CD4-positive, alpha-beta T cell treated with Interleukin-12 subunit alpha and Interleukin-12 subunit beta, for 1 hour (primary cell): ENCODE measurements around the gene ARRDC3.
"Not testable (repeated sequence)": the region's sequence is repeated elsewhere in the genome, so short reads cannot be mapped to it uniquely, and the experiment has no call there.

Source experiments
- DNase-seq: peaks from one replicate; pipeline ENCODE4 v3.0.0-alpha.2; 2020

Gene ARRDC3, protein sequence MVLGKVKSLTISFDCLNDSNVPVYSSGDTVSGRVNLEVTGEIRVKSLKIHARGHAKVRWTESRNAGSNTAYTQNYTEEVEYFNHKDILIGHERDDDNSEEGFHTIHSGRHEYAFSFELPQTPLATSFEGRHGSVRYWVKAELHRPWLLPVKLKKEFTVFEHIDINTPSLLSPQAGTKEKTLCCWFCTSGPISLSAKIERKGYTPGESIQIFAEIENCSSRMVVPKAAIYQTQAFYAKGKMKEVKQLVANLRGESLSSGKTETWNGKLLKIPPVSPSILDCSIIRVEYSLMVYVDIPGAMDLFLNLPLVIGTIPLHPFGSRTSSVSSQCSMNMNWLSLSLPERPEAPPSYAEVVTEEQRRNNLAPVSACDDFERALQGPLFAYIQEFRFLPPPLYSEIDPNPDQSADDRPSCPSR

DNA sequence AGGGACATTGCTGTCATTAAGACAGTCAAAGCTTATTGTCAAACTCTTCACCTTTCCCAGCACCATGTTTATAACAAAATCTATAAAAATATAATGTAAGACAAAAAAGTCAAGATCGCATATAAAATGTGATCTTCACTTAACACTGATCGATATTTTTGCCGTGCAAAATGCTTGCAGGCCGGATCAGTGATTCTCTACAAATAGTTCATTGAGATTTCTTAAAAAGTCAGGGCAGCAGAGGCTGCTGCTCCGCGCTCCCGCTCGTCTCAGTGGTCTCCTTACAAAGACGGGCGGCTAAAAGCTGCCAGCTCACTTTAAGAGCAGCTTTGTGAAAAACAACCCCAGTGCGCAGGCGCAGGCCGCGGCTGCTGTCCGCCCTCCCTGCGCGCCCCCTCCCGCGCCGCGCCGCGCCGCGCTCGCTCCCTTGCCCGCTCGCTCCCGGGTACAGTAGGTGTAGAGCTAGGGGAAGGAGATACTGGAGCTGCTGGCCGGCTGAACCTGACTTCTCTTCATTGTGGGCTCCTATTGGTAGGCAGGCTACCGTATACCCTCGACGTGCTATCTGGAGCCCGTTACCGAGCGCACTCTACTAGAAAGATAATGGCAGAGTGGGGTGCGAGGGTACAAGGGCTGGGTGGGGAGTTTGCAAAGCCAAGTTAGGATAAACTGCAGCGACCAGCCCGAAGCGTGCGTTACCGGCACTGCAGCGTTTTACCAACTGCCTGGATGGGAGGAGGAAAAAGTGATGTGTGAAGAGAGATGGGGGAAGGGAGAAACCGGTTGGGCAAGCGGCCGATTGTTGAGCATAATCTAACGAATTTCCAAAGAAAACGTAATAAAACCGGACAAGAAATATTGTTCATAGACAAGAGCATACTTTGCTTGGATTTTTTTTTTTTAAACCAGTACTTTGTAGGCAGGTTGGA, at the start of gene ARRDC3:
TSS of gene ARRDC3 (minus strand) at position 291 of the 929 bp plus-strand sequence. CDS start at position 66, 225 bp downstream.
- peak; percentile 97 for DNase-seq

- DNase-seq, result no peak
Observed at GRCh38 chr5:91430949-91431348, 47.8 kb upstream of the ARRDC3 start.

GRCh38 chr5:91424638-91425436, 41.7 kb upstream of the ARRDC3 start:
- no peak for DNase-seq

DNA sequence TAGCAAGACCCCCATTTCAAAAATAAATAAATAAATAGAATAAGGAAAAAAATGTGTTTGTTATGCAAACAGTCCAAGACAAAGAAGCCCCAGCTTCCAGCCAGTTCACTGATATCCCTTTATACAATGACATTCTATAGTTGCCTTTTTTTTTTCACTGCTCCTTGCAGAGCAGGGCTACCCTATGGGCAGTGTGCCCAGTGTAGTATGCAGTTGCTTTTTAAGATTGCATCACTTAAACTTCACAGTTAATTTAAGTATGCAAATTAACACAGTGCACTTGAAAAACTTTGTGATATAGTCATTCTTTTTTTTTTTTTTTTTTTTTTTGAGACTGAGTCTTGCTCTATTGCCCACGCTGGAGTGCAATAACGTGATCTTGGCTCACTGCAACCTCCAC, 40.8 kb upstream of the ARRDC3 start:
- DNase-seq, result no peak

GRCh38 chr5:91420879-91421278, 37.8 kb upstream of the ARRDC3 start:
- no peak for DNase-seq

DNA sequence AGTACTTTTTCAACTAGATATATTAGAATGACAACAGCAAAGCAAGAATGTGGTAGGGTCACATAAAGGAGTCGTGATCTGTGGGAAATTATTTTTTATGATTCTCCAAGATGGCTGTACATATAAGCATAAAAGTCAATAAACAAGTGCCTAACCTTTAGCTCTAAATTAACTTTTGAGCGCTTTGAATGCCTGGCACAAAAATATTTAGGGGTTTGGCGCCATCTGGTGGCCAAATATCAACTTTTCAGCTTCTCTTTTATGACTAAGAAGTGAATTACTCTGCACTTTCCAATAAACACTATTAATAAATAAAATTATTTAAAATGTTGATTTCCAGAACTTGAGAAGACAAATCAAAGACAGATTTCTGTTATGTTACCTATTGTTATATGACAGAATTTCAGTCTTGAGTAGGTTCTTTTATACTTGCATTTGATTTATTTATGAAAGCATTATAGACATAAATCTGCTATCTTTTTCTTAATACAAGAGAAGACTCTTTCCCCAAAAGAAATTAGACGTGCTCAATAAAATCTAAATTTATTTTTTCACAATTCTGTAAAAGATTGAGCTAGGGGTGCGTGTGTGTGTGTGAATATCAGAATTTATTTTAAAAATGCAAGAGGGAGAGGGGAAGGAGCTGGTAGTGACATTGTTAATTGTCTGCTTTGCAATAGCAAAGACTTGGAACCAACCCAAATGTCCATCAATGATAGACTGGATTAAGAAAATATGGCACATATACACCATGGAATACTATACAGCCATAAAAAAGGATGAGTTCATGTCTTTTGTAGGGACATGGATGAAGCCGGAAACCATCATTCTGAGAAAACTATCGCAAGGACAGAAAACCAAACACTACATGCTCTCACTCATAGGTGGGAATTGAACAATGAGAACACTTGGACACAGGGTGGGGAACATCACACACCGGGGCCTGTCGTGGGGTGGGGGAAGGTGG, 36.7 kb upstream of the ARRDC3 start:
- peak; percentile 76 for DNase-seq

GRCh38 chr5:91419136-91419535, 36.0 kb upstream of the ARRDC3 start:
- DNase-seq, result no peak

- no peak for DNase-seq
Observed at GRCh38 chr5:91418158-91418557, 35.0 kb upstream of the ARRDC3 start.

DNA sequence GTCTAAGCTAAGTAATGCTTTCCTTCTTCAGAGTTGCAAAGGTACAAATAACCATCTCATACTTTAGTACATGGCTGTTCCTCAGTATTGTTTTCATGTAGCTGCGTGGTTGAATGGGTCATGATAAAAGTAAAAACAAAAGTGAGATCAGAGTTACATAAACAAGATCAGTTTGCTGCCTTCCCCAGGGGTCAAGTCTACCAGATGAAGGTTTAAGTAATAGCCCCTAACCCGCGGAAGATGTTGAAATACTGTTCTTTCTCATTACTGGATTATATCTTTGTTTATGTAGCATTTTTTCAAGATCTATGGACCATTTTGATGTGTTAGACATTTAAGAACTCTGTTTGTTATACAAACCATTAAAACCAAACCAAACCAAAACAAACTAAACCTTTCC, 34.1 kb upstream of the ARRDC3 start:
- no peak for DNase-seq

DNA sequence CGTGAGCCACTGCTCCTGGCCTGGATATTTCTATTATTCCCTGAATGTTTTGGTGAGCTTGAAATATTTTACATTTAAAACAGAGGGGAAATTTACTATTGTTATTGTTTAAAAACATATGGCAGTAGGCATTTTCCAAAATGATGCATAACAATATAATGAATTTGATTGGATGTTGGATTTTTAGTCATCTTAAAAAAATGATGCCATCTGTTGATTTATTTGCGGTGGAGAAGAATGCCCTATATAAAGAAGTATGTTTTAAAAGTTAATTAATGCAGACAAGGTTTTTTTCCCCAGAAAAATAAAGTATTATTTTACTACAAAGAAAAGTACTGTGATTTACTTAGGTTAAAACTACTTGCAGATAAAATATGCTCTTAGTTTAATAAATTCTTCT, 33.4 kb upstream of the ARRDC3 start:
- DNase-seq, result no peak

GRCh38 chr5:91409304-91409703, 26.2 kb upstream of the ARRDC3 start:
- no peak for DNase-seq

GRCh38 chr5:91408710-91409109, 25.6 kb upstream of the ARRDC3 start:
- DNase-seq, result no peak

DNA sequence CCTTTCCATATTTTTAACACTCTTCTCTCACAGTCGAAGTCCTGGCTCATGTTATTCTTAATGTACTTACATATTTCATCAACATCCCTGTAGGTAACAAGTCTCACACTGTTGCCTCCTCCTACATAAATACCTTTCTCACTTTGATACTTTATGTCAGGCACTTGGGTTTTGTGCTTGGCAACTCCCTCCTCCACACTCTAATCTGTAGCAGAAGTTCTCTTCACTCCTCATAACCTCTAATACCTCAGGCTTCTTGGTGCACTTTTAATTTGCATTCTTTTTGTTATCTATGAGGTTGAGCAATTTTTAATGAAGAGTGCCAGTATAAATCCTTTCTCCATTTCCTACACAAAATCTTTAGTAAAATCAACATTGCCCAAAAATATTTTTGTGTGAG, 24.1 kb upstream of the ARRDC3 start:
- DNase-seq, result no peak

GRCh38 chr5:91403438-91403837, 20.3 kb upstream of the ARRDC3 start:
- no peak for DNase-seq

DNA sequence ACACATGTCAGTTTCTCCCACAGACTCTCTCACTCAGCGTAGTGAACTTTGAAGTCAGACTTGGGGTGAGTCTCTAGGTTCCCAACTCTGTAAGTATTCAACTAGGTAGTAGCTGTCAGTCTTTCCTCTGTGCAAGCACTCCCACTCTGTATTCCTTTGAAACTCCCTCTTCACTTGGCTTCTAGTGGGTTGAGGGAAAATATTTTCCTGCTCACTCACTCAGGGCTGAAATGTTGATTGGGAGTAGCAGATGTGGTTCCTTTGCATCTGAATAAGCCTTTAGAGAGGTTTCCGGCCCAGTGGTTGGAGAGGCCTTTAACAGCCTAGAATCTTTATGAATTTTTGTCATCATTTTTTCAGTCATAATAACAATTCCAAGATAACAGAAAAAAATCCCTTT, 18.1 kb upstream of the ARRDC3 start:
- DNase-seq, result no peak

GRCh38 chr5:91397791-91398190, 14.7 kb upstream of the ARRDC3 start:
- DNase-seq, result no peak

DNA sequence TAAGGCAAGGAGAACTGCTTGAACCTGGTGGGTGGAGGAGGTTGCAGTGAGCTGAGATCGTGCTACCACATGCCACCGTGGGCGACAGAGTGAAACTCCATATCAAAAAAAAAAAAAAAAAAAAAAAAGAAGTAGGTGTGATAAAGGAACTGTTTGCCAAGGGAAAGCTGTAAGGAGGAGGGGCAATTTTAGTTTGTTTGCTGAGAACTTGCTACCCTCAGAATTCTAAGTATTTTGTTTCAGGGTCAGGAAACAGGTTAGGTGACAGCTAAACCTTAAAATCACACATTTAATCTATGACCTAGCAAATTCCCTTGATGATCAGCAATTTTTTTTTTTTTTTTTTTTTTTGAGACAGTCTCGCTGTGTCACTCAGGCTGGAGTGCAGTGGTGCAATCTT, 7.2 kb upstream of the ARRDC3 start:
- DNase-seq, result peak; percentile 48

GRCh38 chr5:91389555-91389954, 6.4 kb upstream of the ARRDC3 start:
- not testable (repeated sequence) for DNase-seq

DNA sequence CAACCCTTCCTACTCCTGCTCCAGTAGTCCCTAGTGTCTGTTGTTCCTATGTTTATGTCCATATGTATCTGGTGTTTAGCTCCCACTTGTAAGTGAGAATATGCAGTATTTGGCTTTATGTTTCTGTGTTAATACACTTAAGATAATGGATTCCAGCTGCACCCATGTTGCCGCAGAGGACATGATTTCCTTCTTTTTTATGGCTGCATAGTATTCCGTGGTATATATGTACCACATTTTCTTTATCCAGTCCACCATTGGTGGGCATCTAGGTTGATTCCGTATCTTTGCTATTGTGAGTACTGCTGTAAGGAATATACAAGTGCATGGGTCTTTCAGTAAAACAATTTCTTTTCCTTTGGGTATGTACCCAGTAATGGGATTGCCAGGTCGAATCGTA, 5.2 kb upstream of the ARRDC3 start:
- no peak for DNase-seq

- no peak for DNase-seq
Observed at GRCh38 chr5:91386120-91386519, 3.0 kb upstream of the ARRDC3 start.

- not testable (repeated sequence) for DNase-seq
Observed at GRCh38 chr5:91385596-91385995, 2.5 kb upstream of the ARRDC3 start.
